Muscle of back (tissue), 11 donors: ENCODE results near the gene BRPF3. TPM values are rescaled to one million over a fixed set of nuclear protein-coding genes. Genes with fewer than 3 reads are reported as not detected.

ENCODE experiments used
- DNase-seq, 3 donors: peaks; one replicate each; pipeline versions ENCODE4 v3.0.0 to v3.0.0-alpha.2; 2013
- polyA plus RNA-seq, 10 donors: library from polyadenylated mRNA; unstranded; fragments of 120-200 nt; gene quantifications; one replicate each; pipeline ENCODE4 v1.2.1, GENCODE V29; 2013; ENCODE audit not compliant: insufficient read length in 10 of 10

Gene BRPF3
- polyA plus RNA-seq, 10 donors, result 22.7 to 31.6 (median 24.0) TPM

- DNase-seq, result no peak
These were observed 32.7 kb downstream of the BRPF3 start for GRCh38 chr6:36229223-36229622.

- no peak for DNase-seq
These were observed 33.8 kb downstream of the BRPF3 start for GRCh38 chr6:36230371-36230770.

GRCh38 chr6:36232172-36232571 is 35.6 kb downstream of the BRPF3 start:
- DNase-seq, result no peak

GRCh38 chr6:36235309-36235708 is 38.8 kb downstream of the BRPF3 start:
- DNase-seq, result no peak

GRCh38 chr6:36235862-36236261 is 39.3 kb downstream of the BRPF3 start:
- no peak for DNase-seq

- DNase-seq, result no peak
These were observed 43.2 kb downstream of the BRPF3 start for GRCh38 chr6:36239774-36240173.

GRCh38 chr6:36241728-36242127 is 45.2 kb downstream of the BRPF3 start:
- peak; percentile 15 to 61 (median 24) for DNase-seq

- DNase-seq, result no peak
These were observed 45.6 kb downstream of the BRPF3 start for GRCh38 chr6:36242161-36242560.

- DNase-seq, result no peak
These were observed 46.1 kb downstream of the BRPF3 start for GRCh38 chr6:36242626-36243025.

GRCh38 chr6:36243562-36244212 is 47.1 kb downstream of the BRPF3 start:
- no peak for DNase-seq

GRCh38 chr6:36244641-36245280 is 48.2 kb downstream of the BRPF3 start:
- DNase-seq, result no peak

GRCh38 chr6:36245572-36246061 is 49.1 kb downstream of the BRPF3 start:
- peak in 1 of 3 donors; percentile 52 for DNase-seq

GRCh38 chr6:36246506-36247268 is 50.1 kb downstream of the BRPF3 start:
- DNase-seq, result no peak

GRCh38 chr6:36247693-36248092 is 51.1 kb downstream of the BRPF3 start:
- DNase-seq, result peak in 2 of 3 donors; percentile 26 to 44

GRCh38 chr6:36248980-36249379 is 52.4 kb downstream of the BRPF3 start:
- peak in 1 of 3 donors; percentile 16 for DNase-seq

GRCh38 chr6:36249536-36249935 is 53.0 kb downstream of the BRPF3 start:
- no peak for DNase-seq

- DNase-seq, result no peak
These were observed 55.5 kb downstream of the BRPF3 start for GRCh38 chr6:36252005-36252404.

GRCh38 chr6:36263390-36264000 is 67.0 kb downstream of the BRPF3 start:
- DNase-seq, result no peak

GRCh38 chr6:36265744-36266143 is 69.2 kb downstream of the BRPF3 start:
- no peak for DNase-seq

- no peak for DNase-seq
These were observed 70.5 kb downstream of the BRPF3 start for GRCh38 chr6:36266913-36267644.

- no peak for DNase-seq
These were observed 71.4 kb downstream of the BRPF3 start for GRCh38 chr6:36267731-36268477.
